Tibial artery (tissue), 4 donors: ENCODE results near the gene ZNF331.

Source experiments
- DNase-seq, 2 donors: peaks; one replicate each; pipeline ENCODE4 v3.0.0-alpha.2; 2019
- H3K27ac ChIP-seq, 2 donors: fragments of 200-600 bp; sonication (generic) in 1 of 2; 1 replicate in 1 of 2; 2 replicates in 1 of 2; pipeline ENCODE4 v1.5.1; 2018 to 2019; ENCODE audit warnings: mild to moderate bottlenecking in 1 of 2
- H3K27me3 ChIP-seq, 2 donors: fragments of 200-600 bp; sonication (generic) in 1 of 2; one replicate each; pipeline versions ENCODE4 v1.5.1 to v1.6.0; 2016 to 2019
- H3K36me3 ChIP-seq, 3 donors: fragments of 200-600 bp; sonication (generic) in 2 of 3; one replicate each; pipeline ENCODE4 v1.5.1; 2016 to 2019; ENCODE audit warnings: mild to moderate bottlenecking in 2 of 3
- H3K4me1 ChIP-seq, 4 donors: fragments of 200-600 bp; sonication (generic) in 2 of 4; 1 replicate in 3 of 4; 2 replicates in 1 of 4; pipeline ENCODE4 v1.5.1; 2016 to 2019
- H3K4me3 ChIP-seq, 2 donors: fragments of 200-600 bp; sonication (generic) in 1 of 2; 1 replicate in 1 of 2; 2 replicates in 1 of 2; pipeline ENCODE4 v1.5.1; 2018 to 2019; ENCODE audit warnings: mild to moderate bottlenecking in 2 of 2
- H3K9me3 ChIP-seq, 3 donors: fragments of 200-600 bp; sonication (generic) in 1 of 3; one replicate each; pipeline ENCODE4 v1.5.1; 2016 to 2019
- intact Hi-C: fragments of 100-400 bp; cut with DNase I; formaldehyde crosslinking; loops from one replicate; pipeline ENCODE4 v1.15.0; 2023; ENCODE audit warnings: low total_unique reads
- TF ChIP-seq, protein P1 (sequence below), 2 experiments: fragments of 200-600 bp in 1 of 2; fragments of 450-650 bp in 1 of 2; IDR thresholded peaks; one replicate each; pipeline ENCODE4 v1.5.1; 2017 to 2019; ENCODE audit warnings: antibody characterized with exemption in 2 of 2, mild to moderate bottlenecking in 1 of 2, moderate library complexity in 1 of 2

Gene ZNF331

DNA sequence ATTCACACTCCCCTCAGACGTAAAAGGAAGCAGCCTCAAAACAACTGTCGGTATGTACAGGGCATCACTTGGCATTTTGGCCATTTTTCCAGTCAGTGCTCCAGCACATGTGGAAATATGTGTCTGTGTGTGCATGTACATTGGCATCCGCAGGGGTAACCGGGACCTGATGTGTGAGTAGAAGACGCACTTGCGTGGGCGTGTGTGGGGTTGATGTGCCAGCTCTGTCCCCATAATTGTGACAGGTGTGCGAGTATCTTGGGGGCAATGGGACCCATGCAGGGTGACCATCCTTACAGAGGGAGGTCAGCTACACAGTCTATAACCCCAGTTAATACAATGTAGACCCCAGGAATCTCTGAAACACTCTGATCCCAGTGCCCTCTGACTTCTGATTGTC is 7.3 kb upstream of the ZNF331 start:
- no peak for DNase-seq
- no peaks in the 10 kb centered on the region for H3K27me3 ChIP-seq
- TF ChIP-seq, protein P1, sequence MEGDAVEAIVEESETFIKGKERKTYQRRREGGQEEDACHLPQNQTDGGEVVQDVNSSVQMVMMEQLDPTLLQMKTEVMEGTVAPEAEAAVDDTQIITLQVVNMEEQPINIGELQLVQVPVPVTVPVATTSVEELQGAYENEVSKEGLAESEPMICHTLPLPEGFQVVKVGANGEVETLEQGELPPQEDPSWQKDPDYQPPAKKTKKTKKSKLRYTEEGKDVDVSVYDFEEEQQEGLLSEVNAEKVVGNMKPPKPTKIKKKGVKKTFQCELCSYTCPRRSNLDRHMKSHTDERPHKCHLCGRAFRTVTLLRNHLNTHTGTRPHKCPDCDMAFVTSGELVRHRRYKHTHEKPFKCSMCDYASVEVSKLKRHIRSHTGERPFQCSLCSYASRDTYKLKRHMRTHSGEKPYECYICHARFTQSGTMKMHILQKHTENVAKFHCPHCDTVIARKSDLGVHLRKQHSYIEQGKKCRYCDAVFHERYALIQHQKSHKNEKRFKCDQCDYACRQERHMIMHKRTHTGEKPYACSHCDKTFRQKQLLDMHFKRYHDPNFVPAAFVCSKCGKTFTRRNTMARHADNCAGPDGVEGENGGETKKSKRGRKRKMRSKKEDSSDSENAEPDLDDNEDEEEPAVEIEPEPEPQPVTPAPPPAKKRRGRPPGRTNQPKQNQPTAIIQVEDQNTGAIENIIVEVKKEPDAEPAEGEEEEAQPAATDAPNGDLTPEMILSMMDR (IDR thresholded peaks at IDR 0.05) = no peak
- peaks cover 0 to 10% (median 4%) of the 10 kb centered on the region in 3 donors for H3K9me3 ChIP-seq
- no peak overlapping the region for H3K27ac ChIP-seq
- intact Hi-C loops = no loop called here
- no peaks in the 10 kb centered on the region for H3K36me3 ChIP-seq
- no peaks in the 10 kb centered on the region for H3K4me1 ChIP-seq
- H3K4me3 ChIP-seq = no peak overlapping the region

DNA sequence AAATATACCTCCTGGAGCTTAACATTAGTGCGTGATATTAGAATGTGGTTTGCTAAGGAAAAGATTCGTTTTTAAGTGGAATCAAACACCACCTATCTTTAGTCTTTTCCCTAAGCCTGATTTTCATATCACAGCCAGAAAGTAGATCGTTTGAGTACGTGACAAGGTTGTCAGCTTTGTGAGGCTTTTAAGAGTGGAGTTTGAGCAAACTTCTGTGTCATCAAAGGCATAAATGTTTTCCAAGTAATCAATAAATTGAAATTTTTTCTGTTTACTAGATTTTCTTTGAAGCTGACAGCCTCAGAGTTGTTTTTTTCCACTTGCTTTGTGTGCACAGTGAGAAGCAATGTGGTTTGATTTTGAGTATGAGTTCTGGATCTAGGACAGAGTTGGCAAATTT is 6.5 kb upstream of the ZNF331 start:
- no peak overlapping the region for H3K27ac ChIP-seq
- H3K36me3 ChIP-seq = no peaks in the 10 kb centered on the region
- TF ChIP-seq, protein P1 (IDR thresholded peaks at IDR 0.05) = no peak
- no peaks in the 10 kb centered on the region for H3K27me3 ChIP-seq
- intact Hi-C loops = no loop called here
- peaks cover 0 to 2% (median 0%) of the 10 kb centered on the region in 3 donors for H3K9me3 ChIP-seq
- H3K4me3 ChIP-seq = no peak overlapping the region
- no peaks in the 10 kb centered on the region for H3K4me1 ChIP-seq
- no peak for DNase-seq

DNA sequence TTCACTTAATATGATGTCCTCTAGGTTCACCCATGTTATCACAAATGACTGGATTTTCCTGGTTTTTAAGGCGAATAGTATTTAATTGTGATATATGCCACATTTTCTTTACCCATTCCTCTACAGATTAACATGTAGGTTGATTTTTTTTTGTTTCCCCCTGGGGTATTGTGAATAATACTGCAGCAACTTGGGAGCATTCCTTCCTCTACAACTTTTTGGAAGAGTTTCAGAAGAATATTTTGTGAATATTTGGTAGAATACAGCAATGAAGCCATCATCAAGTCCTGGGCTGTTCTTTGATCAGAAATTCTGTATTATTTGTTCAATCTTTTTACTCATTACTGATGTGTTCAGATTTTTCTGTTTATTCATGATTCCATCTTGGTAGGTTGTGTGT is 5.6 kb upstream of the ZNF331 start:
- intact Hi-C loops = no loop called here
- Histone ChIP-seq H3K4me1 (no peaks in the 10 kb centered on the region), H3K27ac (no peak overlapping the region), H3K4me3 (no peak overlapping the region), H3K36me3 (no peaks in the 10 kb centered on the region), H3K27me3 (no peaks in the 10 kb centered on the region), H3K9me3 (no peaks in the 10 kb centered on the region)
- no peak for DNase-seq
- TF ChIP-seq, protein P1 (IDR thresholded peaks at IDR 0.05) = no peak

DNA sequence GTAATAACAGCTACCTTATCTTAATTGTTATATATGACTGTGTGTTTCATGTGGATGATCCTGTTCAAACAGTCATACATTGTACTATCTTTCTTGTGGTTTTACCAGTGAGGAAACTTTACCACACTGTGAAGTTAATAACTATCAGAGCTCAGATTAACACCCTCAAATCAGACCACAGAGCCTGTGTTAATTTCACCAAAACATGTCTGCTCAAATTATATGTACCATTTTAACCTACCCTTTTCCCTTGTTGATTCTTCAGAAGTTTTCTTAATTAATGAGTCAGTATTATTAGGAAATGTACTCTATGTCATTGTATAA is 1.8 kb upstream of the ZNF331 start:
- intact Hi-C loops = no loop called here
- peaks cover 0 to 7% (median 2%) of the 10 kb centered on the region in 3 donors for H3K36me3 ChIP-seq
- DNase-seq = no peak
- H3K27me3 ChIP-seq = no peaks in the 10 kb centered on the region
- no peak overlapping the region for H3K27ac ChIP-seq
- TF ChIP-seq, protein P1 (IDR thresholded peaks at IDR 0.05) = no peak
- no peaks in the 10 kb centered on the region for H3K9me3 ChIP-seq
- H3K4me1 ChIP-seq = peaks cover 0 to 9% (median 2%) of the 10 kb centered on the region in 4 donors
- H3K4me3 ChIP-seq = no peak overlapping the region

DNA sequence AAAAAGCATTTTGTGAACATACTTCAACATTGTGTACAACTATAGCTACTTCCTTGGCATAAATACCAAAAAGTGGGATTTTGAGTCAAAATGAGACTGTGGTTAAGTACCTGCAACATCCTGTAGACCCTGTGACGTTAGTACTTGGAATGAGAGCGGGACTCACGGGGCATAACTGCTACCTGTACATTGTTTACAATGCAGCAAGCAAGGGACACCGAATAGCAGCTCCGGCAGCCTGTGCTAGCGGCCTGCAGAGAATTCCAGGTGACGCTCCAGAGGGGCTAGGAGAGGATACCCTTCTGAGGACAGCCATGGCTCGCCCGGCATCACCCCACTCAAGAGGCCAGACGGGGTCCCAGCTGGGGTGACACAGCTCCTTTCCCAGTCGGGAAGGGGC is 824 bp upstream of the ZNF331 start:
- DNase-seq = no peak
- no peaks in the 10 kb centered on the region for H3K27me3 ChIP-seq
- intact Hi-C loops = no loop called here
- TF ChIP-seq, protein P1 (IDR thresholded peaks at IDR 0.05) = no peak
- peak overlapping the region; percentile 64 to 77 for H3K4me3 ChIP-seq
- no peaks in the 10 kb centered on the region for H3K9me3 ChIP-seq
- H3K36me3 ChIP-seq = peaks cover 4 to 10% (median 5%) of the 10 kb centered on the region in 3 donors
- H3K27ac ChIP-seq = peak overlapping the region; percentile 87 to 88
- peaks cover 0 to 9% (median 2%) of the 10 kb centered on the region in 4 donors for H3K4me1 ChIP-seq
